PC-3 (cell line): ENCODE measurements around the gene LEMD2. TPM values are rescaled to one million over a fixed set of nuclear protein-coding genes. Genes with fewer than 3 reads are reported as not detected.

Source experiments
- ATAC-seq: fragments of 200-7000 bp; cut with Tn5 transposase; 2 replicates; pipeline ENCODE4 v1.9.1; 2020; ENCODE audit warnings: mild to moderate bottlenecking, moderate library complexity
- BruUV-seq: library from RNA; stranded (reverse); fragments of 400-500 nt; replicated peaks from 2 replicates; lab custom pipeline; 2021; lab: Mats Ljungman, UMichigan
- CTCF ChIA-PET: fragments of 300-600 bp; sonication (Branson Sonifier 250); formaldehyde crosslinking; loops from one replicate; lab custom pipeline; 2022; ENCODE audit warnings: antibody characterized with exemption; lab: Charles Lee
- POLR2A ChIA-PET: fragments of 300-600 bp; sonication (Branson Sonifier 250); formaldehyde crosslinking; loops from one replicate; lab custom pipeline; 2022; ENCODE audit warnings: antibody characterized with exemption; ENCODE audit not compliant: unreplicated experiment; lab: Charles Lee
- DNase-seq: peaks from one replicate; pipeline ENCODE4 v3.0.0-alpha.2; 2015
- H2AFZ ChIP-seq: fragments of 300-600 bp; sonication (generic); 2 replicates; pipeline ENCODE4 v1.6.0; 2016; ENCODE audit warnings: antibody characterized with exemption, low read length
- H3F3A ChIP-seq: fragments of 300-600 bp; sonication (generic); one replicate; pipeline ENCODE4 v1.6.0; 2017; ENCODE audit warnings: antibody characterized with exemption, low read length, control low read depth, mild to moderate bottlenecking; ENCODE audit not compliant: unreplicated experiment
- H3K27ac ChIP-seq: fragments of 300-600 bp; sonication (generic); 2 replicates; pipeline ENCODE4 v1.5.1; 2016; ENCODE audit warnings: mild to moderate bottlenecking, low read length
- H3K27me3 ChIP-seq: fragments of 300-600 bp; sonication (generic); 2 replicates; pipeline ENCODE4 v1.6.1; 2016; ENCODE audit warnings: low read length, mixed read lengths
- H3K36me3 ChIP-seq: fragments of 300-600 bp; sonication (generic); 2 replicates; pipeline ENCODE4 v1.6.1; 2016; ENCODE audit warnings: low read depth, mixed run types, low read length, mixed read lengths
- H3K4me1 ChIP-seq: fragments of 300-600 bp; sonication (generic); 2 replicates; pipeline ENCODE4 v1.5.1; 2016; ENCODE audit warnings: low read length; ENCODE audit not compliant: insufficient read depth
- H3K4me2 ChIP-seq: fragments of 300-600 bp; sonication (generic); 2 replicates; pipeline ENCODE4 v1.6.0; 2016; ENCODE audit warnings: low read length
- H3K4me3 ChIP-seq: fragments of 300-600 bp; sonication (generic); 2 replicates; pipeline ENCODE4 v1.5.1; 2016; ENCODE audit warnings: mild to moderate bottlenecking, low read length, mixed read lengths
- H3K79me2 ChIP-seq: fragments of 300-600 bp; sonication (generic); 2 replicates; pipeline ENCODE4 v1.6.1; 2017; ENCODE audit warnings: low read length, mixed read lengths
- H3K9ac ChIP-seq: fragments of 300-600 bp; sonication (generic); 2 replicates; pipeline ENCODE4 v1.6.0; 2016; ENCODE audit warnings: mild to moderate bottlenecking, low read length
- H3K9me2 ChIP-seq: fragments of 300-600 bp; sonication (generic); replicated peaks from 2 replicates; pipeline ENCODE4 v1.6.1; 2016; ENCODE audit warnings: mixed run types, low read length, mixed read lengths
- H3K9me3 ChIP-seq: fragments of 300-600 bp; sonication (generic); 2 replicates; pipeline ENCODE4 v1.6.1; 2016; ENCODE audit warnings: low read length, mixed read lengths
- H4K20me1 ChIP-seq: fragments of 300-600 bp; sonication (generic); 2 replicates; pipeline ENCODE4 v1.6.1; 2016; ENCODE audit warnings: low read length, mixed read lengths
- CTCF ChIP-seq: fragments of 300-600 bp; sonication (generic); conservative IDR thresholded peaks from 2 replicates; pipeline ENCODE4 v1.5.1; 2017; ENCODE audit warnings: antibody characterized with exemption, low read depth, mild to moderate bottlenecking, low read length
- EZH2 ChIP-seq: fragments of 300-600 bp; sonication (generic); IDR thresholded peaks from one replicate; pipeline ENCODE4 v1.6.1; 2017; ENCODE audit warnings: antibody characterized with exemption, mild to moderate bottlenecking, low read length; ENCODE audit not compliant: unreplicated experiment
- EZH2phosphoT487 ChIP-seq: fragments of 300-600 bp; sonication (generic); IDR thresholded peaks from 2 replicates; pipeline ENCODE4 v1.6.1; 2018; ENCODE audit warnings: mild to moderate bottlenecking, antibody characterized with exemption, low read length, borderline replicate concordance
- intact Hi-C: fragments of 100-400 bp; cut with micrococcal nuclease; formaldehyde crosslinking; loops from 2 replicates; pipeline ENCODE4 v1.9.0; 2023
- total RNA-seq: library from RNA; depleted of rRNA; stranded (reverse); fragments of >200 nt; gene quantifications from 2 replicates; pipeline ENCODE4 v1.2.3, GENCODE V29; 2014

The LEMD2 gene
- total RNA-seq, 1 experiment from 2014 or later = 54.5 TPM

- intact Hi-C loops = no loop called here
- no peak overlapping the region for H3K4me3 ChIP-seq
- no peaks in the 10 kb centered on the region for H3F3A ChIP-seq
- TF ChIP-seq CTCF = no peak
- no peak for TF ChIP-seq EZH2
- TF ChIP-seq EZH2phosphoT487 = no peak
- no peak overlapping the region for H2AFZ ChIP-seq
- no peak for ATAC-seq
- no peak overlapping the region for H3K4me2 ChIP-seq
- H3K9ac ChIP-seq = no peak overlapping the region
- CTCF ChIA-PET = interaction anchor here (0.7 kb wide), 1 partner anchor 304 kb away, joined by 3 read pairs; no protein-coding TSS in a partner anchor
- H3K9me3 ChIP-seq = no peaks in the 10 kb centered on the region
- no peaks in the 10 kb centered on the region for H3K36me3 ChIP-seq
- H3K27me3 ChIP-seq = no peaks in the 10 kb centered on the region
- no peaks in the 10 kb centered on the region for H3K79me2 ChIP-seq
- no peaks in the 10 kb centered on the region for H3K9me2 ChIP-seq
- H3K4me1 ChIP-seq = peaks cover 6% of the 10 kb centered on the region; the same call in 1 of the 2 replicates
- no TSS peak for BruUV-seq
- POLR2A ChIA-PET = no interaction called here
- DNase-seq = no peak
- H4K20me1 ChIP-seq = no peaks in the 10 kb centered on the region
- H3K27ac ChIP-seq = no peak overlapping the region
Measured at GRCh38 chr6:33750244-33750991, 38.5 kb downstream of the LEMD2 start.

- H3K4me3 ChIP-seq = no peak overlapping the region
- peaks cover 6% of the 10 kb centered on the region; the same call in 1 of the 2 replicates for H3K4me1 ChIP-seq
- no peaks in the 10 kb centered on the region for H3K9me3 ChIP-seq
- no peaks in the 10 kb centered on the region for H3K79me2 ChIP-seq
- ChIA-PET CTCF (no interaction called here), POLR2A (no interaction called here)
- ATAC-seq = no peak
- no peaks in the 10 kb centered on the region for H3K9me2 ChIP-seq
- no peak overlapping the region for H3K27ac ChIP-seq
- DNase-seq = no peak
- TF ChIP-seq EZH2phosphoT487 = no peak
- no peak for TF ChIP-seq CTCF
- no peak for TF ChIP-seq EZH2
- H3K9ac ChIP-seq = no peak overlapping the region
- intact Hi-C loops = no loop called here
- no peaks in the 10 kb centered on the region for H3K27me3 ChIP-seq
- H3K4me2 ChIP-seq = no peak overlapping the region
- BruUV-seq = no TSS peak
- H3F3A ChIP-seq = no peaks in the 10 kb centered on the region
- no peaks in the 10 kb centered on the region for H3K36me3 ChIP-seq
- H2AFZ ChIP-seq = no peak overlapping the region
- no peaks in the 10 kb centered on the region for H4K20me1 ChIP-seq
Measured at GRCh38 chr6:33749401-33749800, 39.5 kb downstream of the LEMD2 start.

GRCh38 chr6:33748841-33749240 is 40.1 kb downstream of the LEMD2 start:
- Histone ChIP-seq H3K79me2 (no peaks in the 10 kb centered on the region), H3K36me3 (no peaks in the 10 kb centered on the region), H3K27ac (no peak overlapping the region), H3K4me3 (no peak overlapping the region), H3K9ac (no peak overlapping the region), H3F3A (no peaks in the 10 kb centered on the region), H3K27me3 (no peaks in the 10 kb centered on the region), H3K4me2 (no peak overlapping the region), H3K9me2 (no peaks in the 10 kb centered on the region), H2AFZ (no peak overlapping the region), H3K4me1 (peaks cover 11% of the 10 kb centered on the region), H4K20me1 (no peaks in the 10 kb centered on the region), H3K9me3 (no peaks in the 10 kb centered on the region)
- POLR2A ChIA-PET = no interaction called here
- CTCF ChIA-PET = no interaction called here
- DNase-seq (no peak), ATAC-seq (no peak)
- TF ChIP-seq CTCF (no peak), EZH2phosphoT487 (no peak), EZH2 (no peak)
- intact Hi-C loops = no loop called here
- no TSS peak for BruUV-seq
